ENCODE results near the gene ZNF532.

- TF ChIP-seq, protein P1, sequence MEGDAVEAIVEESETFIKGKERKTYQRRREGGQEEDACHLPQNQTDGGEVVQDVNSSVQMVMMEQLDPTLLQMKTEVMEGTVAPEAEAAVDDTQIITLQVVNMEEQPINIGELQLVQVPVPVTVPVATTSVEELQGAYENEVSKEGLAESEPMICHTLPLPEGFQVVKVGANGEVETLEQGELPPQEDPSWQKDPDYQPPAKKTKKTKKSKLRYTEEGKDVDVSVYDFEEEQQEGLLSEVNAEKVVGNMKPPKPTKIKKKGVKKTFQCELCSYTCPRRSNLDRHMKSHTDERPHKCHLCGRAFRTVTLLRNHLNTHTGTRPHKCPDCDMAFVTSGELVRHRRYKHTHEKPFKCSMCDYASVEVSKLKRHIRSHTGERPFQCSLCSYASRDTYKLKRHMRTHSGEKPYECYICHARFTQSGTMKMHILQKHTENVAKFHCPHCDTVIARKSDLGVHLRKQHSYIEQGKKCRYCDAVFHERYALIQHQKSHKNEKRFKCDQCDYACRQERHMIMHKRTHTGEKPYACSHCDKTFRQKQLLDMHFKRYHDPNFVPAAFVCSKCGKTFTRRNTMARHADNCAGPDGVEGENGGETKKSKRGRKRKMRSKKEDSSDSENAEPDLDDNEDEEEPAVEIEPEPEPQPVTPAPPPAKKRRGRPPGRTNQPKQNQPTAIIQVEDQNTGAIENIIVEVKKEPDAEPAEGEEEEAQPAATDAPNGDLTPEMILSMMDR (IDR thresholded peaks at IDR 0.05): no peak
- no peak for TF ChIP-seq POLR2A (IDR thresholded peaks at IDR 0.05)
Measured at GRCh38 chr18:58992301-58993231, 127.9 kb downstream of the ZNF532 start.
